ENCODE data around the gene RBM42.

DNA sequence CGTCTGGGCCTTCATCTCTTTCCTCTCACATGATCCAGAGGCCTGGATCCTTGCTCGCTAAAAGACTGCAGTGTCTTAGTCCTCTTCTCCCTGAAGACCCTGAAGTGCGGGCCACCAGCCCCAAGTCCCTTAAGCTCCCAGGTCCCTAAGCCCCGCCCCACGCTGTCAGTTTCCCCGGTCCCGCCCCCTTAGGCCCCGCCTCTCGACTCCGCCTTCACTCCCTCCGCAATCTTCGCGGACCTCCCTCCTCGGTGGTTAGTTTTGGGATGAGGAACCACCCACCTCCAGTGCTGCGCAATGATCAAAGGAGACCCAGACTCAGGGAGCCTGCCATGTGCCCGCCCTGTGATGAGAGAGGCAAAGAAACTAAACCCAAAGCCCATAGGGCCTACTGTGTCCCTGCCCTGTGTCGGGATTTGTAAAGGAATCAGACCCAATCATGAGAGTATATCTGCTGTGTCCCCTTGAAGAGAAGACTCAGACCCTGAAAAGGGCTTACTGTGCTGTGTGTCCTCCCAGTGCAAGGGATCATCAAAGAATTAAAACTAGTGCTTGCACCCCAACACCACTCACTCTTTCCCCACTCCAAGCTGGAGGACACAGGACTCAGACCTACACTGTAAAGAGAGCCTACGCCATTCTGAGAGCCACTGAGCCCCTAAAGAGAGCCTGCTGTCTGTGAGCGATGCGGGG lies 16.3 kb downstream of the RBM42 start:
- TF ChIP-seq USF2 (IDR thresholded peaks at IDR 0.05) (no peak), EHF (CRISPR knock-in tag; IDR thresholded peaks at IDR 0.05) (no peak), CBX2 (IDR thresholded peaks at IDR 0.05; ENCODE audit: borderline replicate concordance, low read depth) (no peak), JUNB (IDR thresholded peaks at IDR 0.05) (no peak), TFCP2L1 (CRISPR knock-in tag; IDR thresholded peaks at IDR 0.05) (0 out of 2 replicates have a peak, but pooled peaks have one; percentile 6), POLR2A (IDR thresholded peaks at IDR 0.05; ENCODE audit: low read length) (no peak), SMC3 (IDR thresholded peaks at IDR 0.05) (no peak), HMGXB4 (CRISPR knock-in tag; IDR thresholded peaks at IDR 0.05; ENCODE audit: borderline replicate concordance) (no peak), PBX3 (IDR thresholded peaks at IDR 0.05) (no peak), CEBPB (IDR thresholded peaks at IDR 0.05) (no peak), EP300 (IDR thresholded peaks at IDR 0.05) (no peak)
- TF ChIP-seq, protein P1, sequence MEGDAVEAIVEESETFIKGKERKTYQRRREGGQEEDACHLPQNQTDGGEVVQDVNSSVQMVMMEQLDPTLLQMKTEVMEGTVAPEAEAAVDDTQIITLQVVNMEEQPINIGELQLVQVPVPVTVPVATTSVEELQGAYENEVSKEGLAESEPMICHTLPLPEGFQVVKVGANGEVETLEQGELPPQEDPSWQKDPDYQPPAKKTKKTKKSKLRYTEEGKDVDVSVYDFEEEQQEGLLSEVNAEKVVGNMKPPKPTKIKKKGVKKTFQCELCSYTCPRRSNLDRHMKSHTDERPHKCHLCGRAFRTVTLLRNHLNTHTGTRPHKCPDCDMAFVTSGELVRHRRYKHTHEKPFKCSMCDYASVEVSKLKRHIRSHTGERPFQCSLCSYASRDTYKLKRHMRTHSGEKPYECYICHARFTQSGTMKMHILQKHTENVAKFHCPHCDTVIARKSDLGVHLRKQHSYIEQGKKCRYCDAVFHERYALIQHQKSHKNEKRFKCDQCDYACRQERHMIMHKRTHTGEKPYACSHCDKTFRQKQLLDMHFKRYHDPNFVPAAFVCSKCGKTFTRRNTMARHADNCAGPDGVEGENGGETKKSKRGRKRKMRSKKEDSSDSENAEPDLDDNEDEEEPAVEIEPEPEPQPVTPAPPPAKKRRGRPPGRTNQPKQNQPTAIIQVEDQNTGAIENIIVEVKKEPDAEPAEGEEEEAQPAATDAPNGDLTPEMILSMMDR (IDR thresholded peaks at IDR 0.05) = no peak
- TF ChIP-seq, protein P2, sequence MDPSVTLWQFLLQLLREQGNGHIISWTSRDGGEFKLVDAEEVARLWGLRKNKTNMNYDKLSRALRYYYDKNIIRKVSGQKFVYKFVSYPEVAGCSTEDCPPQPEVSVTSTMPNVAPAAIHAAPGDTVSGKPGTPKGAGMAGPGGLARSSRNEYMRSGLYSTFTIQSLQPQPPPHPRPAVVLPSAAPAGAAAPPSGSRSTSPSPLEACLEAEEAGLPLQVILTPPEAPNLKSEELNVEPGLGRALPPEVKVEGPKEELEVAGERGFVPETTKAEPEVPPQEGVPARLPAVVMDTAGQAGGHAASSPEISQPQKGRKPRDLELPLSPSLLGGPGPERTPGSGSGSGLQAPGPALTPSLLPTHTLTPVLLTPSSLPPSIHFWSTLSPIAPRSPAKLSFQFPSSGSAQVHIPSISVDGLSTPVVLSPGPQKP (IDR thresholded peaks at IDR 0.05; ENCODE audit: low read depth, low read length) = no peak

Data from A549 (cell line).